A549 (cell line): ENCODE data around the gene MTFMT. TPM values are rescaled to one million over a fixed set of nuclear protein-coding genes. Genes with fewer than 3 reads are reported as not detected.

Experiments used
- ATAC-seq, 2 experiments: fragments of 200-7000 bp in 1 of 2; fragments of >200 bp in 1 of 2; cut with Nextera tagmentation in 1 of 2; cut with Tn5 transposase in 1 of 2; 3 replicates each; pipeline versions ENCODE4 v1.8.0 to v1.9.1; 2018 to 2020; ENCODE audit warnings: mild to moderate bottlenecking in 1 of 2, moderate library complexity in 1 of 2
- CTCF ChIA-PET: fragments of 300-600 bp; sonication (Branson Sonifier 250); formaldehyde crosslinking; extraction: SDS; loops from one replicate; lab custom pipeline; 2021; ENCODE audit warnings: antibody characterized with exemption, inconsistent platforms; lab: Yijun Ruan, JAX
- POLR2A ChIA-PET: fragments of 350-600 bp; formaldehyde crosslinking; extraction: SDS; loops from one replicate; lab custom pipeline; 2021; ENCODE audit warnings: antibody characterized with exemption, inconsistent platforms; lab: Yijun Ruan, JAX
- DNase-seq, 2 experiments: peaks; one replicate each; pipeline versions ENCODE4 v3.0.0 to v3.0.0-alpha.2; 2011 to 2016; ENCODE audit warnings: low read depth in 1 of 2, low spot score in 1 of 2
- FAIRE-seq: peaks from 2 replicates; lab custom pipeline; 2011; peaks lifted over from hg19 to GRCh38; lab: Jason Lieb, UNC
- H3K27ac ChIP-seq, 2 experiments: fragments of >200 bp; sonication (Bioruptor Twin); formaldehyde crosslinking; 3 replicates each; pipeline ENCODE4 v1.5.1; 2016 to 2017
- H3K4me1 ChIP-seq: fragments of >200 bp; sonication (Bioruptor Twin); formaldehyde crosslinking; 3 replicates; pipeline ENCODE4 v1.6.1; 2016
- H3K4me2 ChIP-seq: fragments of >200 bp; sonication (Bioruptor Twin); formaldehyde crosslinking; 3 replicates; pipeline ENCODE4 v1.6.1; 2016
- H3K4me3 ChIP-seq: fragments of >200 bp; sonication (Bioruptor Twin); formaldehyde crosslinking; 3 replicates; pipeline ENCODE4 v1.5.1; 2016
- H3K9me3 ChIP-seq: fragments of >200 bp; sonication (Bioruptor Twin); formaldehyde crosslinking; 3 replicates; pipeline ENCODE4 v1.6.1; 2016
- EHF ChIP-seq: fragments of 250-450 bp; sonication (Bioruptor Pico); IDR thresholded peaks from 2 replicates; pipeline ENCODE4 v1.5.0; 2020; ENCODE audit warnings: mild to moderate bottlenecking
- GATA3 ChIP-seq: IDR thresholded peaks from 2 replicates; pipeline ENCODE4 v1.6.1; 2012; ENCODE audit warnings: borderline replicate concordance
- HDAC2 ChIP-seq: fragments of 200-600 bp; sonication (generic); IDR thresholded peaks from 2 replicates; pipeline ENCODE4 v1.6.1; 2016
- HOXB13 ChIP-seq: fragments of 250-450 bp; sonication (Bioruptor Pico); IDR thresholded peaks from 2 replicates; pipeline ENCODE4 v1.5.0; 2020; ENCODE audit warnings: low read depth, mild to moderate bottlenecking, moderate library complexity
- HOXB5 ChIP-seq: fragments of 250-450 bp; sonication (Bioruptor Pico); IDR thresholded peaks from 2 replicates; pipeline ENCODE4 v1.5.0; 2020; ENCODE audit warnings: mild to moderate bottlenecking, moderate library complexity
- KDM1A ChIP-seq: fragments of 200-600 bp; sonication (generic); IDR thresholded peaks from 2 replicates; pipeline ENCODE4 v1.6.1; 2016; ENCODE audit warnings: low read depth, mild to moderate bottlenecking
- MAX ChIP-seq: IDR thresholded peaks from 2 replicates; pipeline ENCODE4 v1.6.1; 2012
- NR3C1 ChIP-seq: fragments of >200 bp; sonication (Bioruptor Twin); formaldehyde crosslinking; IDR thresholded peaks from 3 replicates; pipeline ENCODE4 v1.6.1; 2017
- PHF8 ChIP-seq: fragments of 200-600 bp; sonication (generic); IDR thresholded peaks from 2 replicates; pipeline ENCODE4 v1.6.1; 2016; ENCODE audit warnings: low read depth, mild to moderate bottlenecking, antibody characterized with exemption, moderate library complexity, borderline replicate concordance
- POLR2AphosphoS2 ChIP-seq: conservative IDR thresholded peaks from 2 replicates; pipeline ENCODE4 v1.6.1; 2012; ENCODE audit warnings: low read length, improper control_type of control experiment, inconsistent platforms
- RAD21 ChIP-seq, 2 experiments: fragments of >200 bp in 1 of 2; sonication (Bioruptor Twin) in 1 of 2; formaldehyde crosslinking in 1 of 2; IDR thresholded peaks in 1 of 2; conservative IDR thresholded peaks in 1 of 2; 2 replicates in 1 of 2; 3 replicates in 1 of 2; pipeline ENCODE4 v1.6.1; 2012 to 2018; ENCODE audit warnings: inconsistent platforms in 1 of 2
- SREBF2 ChIP-seq: fragments of 450-650 bp; IDR thresholded peaks from 2 replicates; pipeline ENCODE4 v1.6.1; 2014; ENCODE audit warnings: mild to moderate bottlenecking, moderate library complexity
- TFCP2L1 ChIP-seq: fragments of 250-450 bp; sonication (Bioruptor Pico); IDR thresholded peaks from 2 replicates; pipeline ENCODE4 v1.5.0; 2021; ENCODE audit warnings: mild to moderate bottlenecking
- TP53 ChIP-seq: fragments of 250-450 bp; sonication (Bioruptor Pico); IDR thresholded peaks from 2 replicates; pipeline ENCODE4 v1.5.0; 2021; ENCODE audit warnings: mild to moderate bottlenecking, moderate library complexity
- USF2 ChIP-seq: fragments of 450-650 bp; IDR thresholded peaks from 2 replicates; pipeline ENCODE4 v1.6.1; 2014; ENCODE audit warnings: antibody characterized with exemption
- ZFP36 ChIP-seq: fragments of 450-650 bp; IDR thresholded peaks from 2 replicates; pipeline ENCODE4 v1.6.1; 2014; ENCODE audit warnings: borderline replicate concordance; ENCODE audit not compliant: partially characterized antibody
- WGBS: methylation state at CpG from one replicate; pipeline ENCODE4 v1.1.6; 2017; ENCODE audit errors: missing lambda C conversion rate; 5-methylcytosine and 5-hydroxymethylcytosine counted together
- polyA plus RNA-seq, 4 experiments: library from polyadenylated mRNA; depleted of rRNA in 3 of 4; stranded (reverse); fragments of >200 nt; fragmentation: RNase III in 1 of 4; extraction: RNeasy Plus Mini Kit Qiagen cat#74134 plus additional on column Dnase treatment in 1 of 4; gene quantifications; 2 replicates in 3 of 4; 3 replicates in 1 of 4; pipeline ENCODE4 v1.2.3, GENCODE V29; 2011 to 2017
- TF ChIP-seq, protein P1 (sequence below): fragments of 150-350 bp; IDR thresholded peaks from 2 replicates; pipeline ENCODE4 v1.6.1; 2014; ENCODE audit warnings: low read depth, mild to moderate bottlenecking, low read length
- TF ChIP-seq, protein P2 (sequence below): fragments of >200 bp; sonication (Bioruptor Twin); formaldehyde crosslinking; IDR thresholded peaks from 3 replicates; pipeline ENCODE4 v1.5.1; 2016
- TF ChIP-seq, protein P3 (sequence below): fragments of 250-450 bp; sonication (Bioruptor Pico); IDR thresholded peaks from 2 replicates; pipeline ENCODE4 v1.5.0; 2021; ENCODE audit warnings: mild to moderate bottlenecking, moderate library complexity, borderline replicate concordance

The MTFMT gene
- polyA plus RNA-seq, 2 of the 4 experiments (the other 2 are of a cell fraction): 21.4 to 23.4 TPM

DNA sequence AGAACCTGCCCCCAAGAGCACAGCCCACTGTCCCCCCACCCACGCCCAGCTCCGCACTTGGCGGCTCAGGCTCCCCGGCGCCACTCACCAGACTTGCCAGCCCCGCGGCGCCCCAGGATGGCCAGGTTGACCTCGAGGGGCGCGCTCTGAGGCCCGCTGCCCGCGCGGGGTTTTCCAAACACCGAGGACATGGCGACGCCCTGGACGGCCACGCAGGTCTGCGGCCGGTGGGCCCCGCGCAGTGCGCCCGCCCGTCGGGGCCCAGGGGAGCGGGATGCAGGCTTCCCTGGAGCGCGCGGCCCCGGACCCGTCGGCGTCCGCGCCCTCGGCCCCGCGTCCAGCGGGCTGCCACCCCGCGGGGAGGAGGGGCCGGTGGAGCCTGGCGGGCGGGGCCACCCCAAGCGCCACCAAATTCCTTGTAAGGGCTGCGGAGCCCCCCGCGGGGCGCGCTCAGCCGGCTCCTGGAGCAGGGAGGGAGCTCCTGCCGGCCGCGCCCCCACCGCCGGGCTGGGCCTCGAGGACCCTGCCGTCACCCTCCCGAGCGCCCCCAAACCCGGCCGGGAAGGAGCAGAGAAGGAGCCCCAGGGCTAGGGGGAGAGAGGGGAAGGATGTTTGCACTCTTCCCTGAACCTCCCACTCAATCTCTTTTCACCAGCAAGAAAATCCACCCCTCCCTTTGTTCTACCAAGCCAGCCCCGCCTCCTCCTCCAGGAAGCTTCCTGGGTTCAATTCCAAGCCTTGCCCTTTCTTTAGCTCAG lies 38.4 kb upstream of the MTFMT start, which contains the start of gene RASL12:
RASL12 (minus strand) TSS at position 347 of the 758 bp plus-strand sequence; CDS start at position 191, 156 bp downstream.
- 47% methylated on average over 23 of the region's 66 CpGs for WGBS
- DNase-seq: no peak

GRCh38 chr15:65067317-65067644 lies 37.8 kb upstream of the MTFMT start:
- Histone ChIP-seq H3K4me3 (no peak overlapping the region; the same call in 2 of the 3 replicates), H3K4me2 (peak overlapping the region; percentile 82), H3K4me1 (peaks cover 5% of the 10 kb centered on the region; the same call in 2 of the 3 replicates), H3K27ac (peak overlapping the region in 1 of 2 experiments; percentile 71; a peak in 3 of 6 replicates), H3K9me3 (no peaks in the 10 kb centered on the region)
- DNase-seq (no peak), FAIRE-seq (no peak), ATAC-seq (no peak)
- POLR2A ChIA-PET: no interaction called here
- CTCF ChIA-PET: interaction anchor here (0.6 to 33.7 kb wide), 7 partner anchors 7 to 864 kb away, joined by 3 to 1280 read pairs (median 7); partner anchors contain the start of genes KBTBD13, RASL12 and SLC51B
- TF ChIP-seq TFCP2L1 (CRISPR knock-in tag) (no peak), MAX (no peak), HOXB13 (no peak), POLR2AphosphoS2 (no peak), SREBF2 (no peak), USF2 (no peak), KDM1A (no peak), HDAC2 (no peak), PHF8 (no peak), RAD21 (conservative IDR thresholded peaks at IDR 0.05 in 1 of 2, IDR thresholded peaks at IDR 0.05 in 1 of 2) (no peak), EHF (no peak), GATA3 (no peak)
- TF ChIP-seq, protein P1, sequence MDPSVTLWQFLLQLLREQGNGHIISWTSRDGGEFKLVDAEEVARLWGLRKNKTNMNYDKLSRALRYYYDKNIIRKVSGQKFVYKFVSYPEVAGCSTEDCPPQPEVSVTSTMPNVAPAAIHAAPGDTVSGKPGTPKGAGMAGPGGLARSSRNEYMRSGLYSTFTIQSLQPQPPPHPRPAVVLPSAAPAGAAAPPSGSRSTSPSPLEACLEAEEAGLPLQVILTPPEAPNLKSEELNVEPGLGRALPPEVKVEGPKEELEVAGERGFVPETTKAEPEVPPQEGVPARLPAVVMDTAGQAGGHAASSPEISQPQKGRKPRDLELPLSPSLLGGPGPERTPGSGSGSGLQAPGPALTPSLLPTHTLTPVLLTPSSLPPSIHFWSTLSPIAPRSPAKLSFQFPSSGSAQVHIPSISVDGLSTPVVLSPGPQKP: no peak
- TF ChIP-seq, protein P2, sequence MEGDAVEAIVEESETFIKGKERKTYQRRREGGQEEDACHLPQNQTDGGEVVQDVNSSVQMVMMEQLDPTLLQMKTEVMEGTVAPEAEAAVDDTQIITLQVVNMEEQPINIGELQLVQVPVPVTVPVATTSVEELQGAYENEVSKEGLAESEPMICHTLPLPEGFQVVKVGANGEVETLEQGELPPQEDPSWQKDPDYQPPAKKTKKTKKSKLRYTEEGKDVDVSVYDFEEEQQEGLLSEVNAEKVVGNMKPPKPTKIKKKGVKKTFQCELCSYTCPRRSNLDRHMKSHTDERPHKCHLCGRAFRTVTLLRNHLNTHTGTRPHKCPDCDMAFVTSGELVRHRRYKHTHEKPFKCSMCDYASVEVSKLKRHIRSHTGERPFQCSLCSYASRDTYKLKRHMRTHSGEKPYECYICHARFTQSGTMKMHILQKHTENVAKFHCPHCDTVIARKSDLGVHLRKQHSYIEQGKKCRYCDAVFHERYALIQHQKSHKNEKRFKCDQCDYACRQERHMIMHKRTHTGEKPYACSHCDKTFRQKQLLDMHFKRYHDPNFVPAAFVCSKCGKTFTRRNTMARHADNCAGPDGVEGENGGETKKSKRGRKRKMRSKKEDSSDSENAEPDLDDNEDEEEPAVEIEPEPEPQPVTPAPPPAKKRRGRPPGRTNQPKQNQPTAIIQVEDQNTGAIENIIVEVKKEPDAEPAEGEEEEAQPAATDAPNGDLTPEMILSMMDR: no peak
- WGBS: 62% methylated on average over 8 of the region's 8 CpGs

More for the DNA sequence above, 38.4 kb upstream of the MTFMT start, which contains the start of gene RASL12:
- peak within 1 kb of the TSS; percentile 38 for H3K4me3 ChIP-seq
- H3K4me1 ChIP-seq: peaks cover 5% of the 10 kb centered on the region; the same call in 2 of the 3 replicates
- TF ChIP-seq ZFP36 (peak; percentile 25), NR3C1 (no peak), TP53 (CRISPR knock-in tag) (no peak), HOXB5 (CRISPR knock-in tag) (no peak)
- TF ChIP-seq, protein P3, sequence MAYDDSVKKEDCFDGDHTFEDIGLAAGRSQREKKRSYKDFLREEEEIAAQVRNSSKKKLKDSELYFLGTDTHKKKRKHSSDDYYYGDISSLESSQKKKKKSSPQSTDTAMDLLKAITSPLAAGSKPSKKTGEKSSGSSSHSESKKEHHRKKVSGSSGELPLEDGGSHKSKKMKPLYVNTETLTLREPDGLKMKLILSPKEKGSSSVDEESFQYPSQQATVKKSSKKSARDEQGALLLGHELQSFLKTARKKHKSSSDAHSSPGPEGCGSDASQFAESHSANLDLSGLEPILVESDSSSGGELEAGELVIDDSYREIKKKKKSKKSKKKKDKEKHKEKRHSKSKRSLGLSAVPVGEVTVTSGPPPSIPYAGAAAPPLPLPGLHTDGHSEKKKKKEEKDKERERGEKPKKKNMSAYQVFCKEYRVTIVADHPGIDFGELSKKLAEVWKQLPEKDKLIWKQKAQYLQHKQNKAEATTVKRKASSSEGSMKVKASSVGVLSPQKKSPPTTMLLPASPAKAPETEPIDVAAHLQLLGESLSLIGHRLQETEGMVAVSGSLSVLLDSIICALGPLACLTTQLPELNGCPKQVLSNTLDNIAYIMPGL: no peak
- ATAC-seq (peak in 1 of 2 experiments; percentile 16; a peak in 2 of 6 replicates), FAIRE-seq (no peak)
- ChIA-PET CTCF (interaction anchor here (0.6 to 33.7 kb wide), 7 partner anchors 6 to 864 kb away, joined by 3 to 1280 read pairs (median 7); partner anchors contain the start of genes KBTBD13, RASL12 and SLC51B), POLR2A (interaction anchor here (0.5 kb wide), 1 partner anchor 206 kb away, joined by 3 read pairs; no protein-coding TSS in a partner anchor)
- H3K9me3 ChIP-seq: no peaks in the 10 kb centered on the region
- H3K27ac ChIP-seq: peak within 1 kb of the TSS; percentile 47 to 71; a peak in 5 of 6 replicates
- peak within 1 kb of the TSS; percentile 82 for H3K4me2 ChIP-seq
